Stimulated activated CD8-positive, alpha-beta memory T cell treated with anti-CD3 and anti-CD28 coated beads, Interleukin-4, amount 100 ng/mL, for 4 hours (primary cell): ENCODE data around the gene POLE.

Source experiments
- DNase-seq, 2 donors: peaks; one replicate each; pipeline ENCODE4 v3.0.0-alpha.2; 2020; ENCODE audit warnings: low read depth in 2 of 2, low spot score in 1 of 2

Gene POLE

GRCh38 chr12:132633398-132633797 is 53.7 kb downstream of the POLE start:
- no peak for DNase-seq

DNA sequence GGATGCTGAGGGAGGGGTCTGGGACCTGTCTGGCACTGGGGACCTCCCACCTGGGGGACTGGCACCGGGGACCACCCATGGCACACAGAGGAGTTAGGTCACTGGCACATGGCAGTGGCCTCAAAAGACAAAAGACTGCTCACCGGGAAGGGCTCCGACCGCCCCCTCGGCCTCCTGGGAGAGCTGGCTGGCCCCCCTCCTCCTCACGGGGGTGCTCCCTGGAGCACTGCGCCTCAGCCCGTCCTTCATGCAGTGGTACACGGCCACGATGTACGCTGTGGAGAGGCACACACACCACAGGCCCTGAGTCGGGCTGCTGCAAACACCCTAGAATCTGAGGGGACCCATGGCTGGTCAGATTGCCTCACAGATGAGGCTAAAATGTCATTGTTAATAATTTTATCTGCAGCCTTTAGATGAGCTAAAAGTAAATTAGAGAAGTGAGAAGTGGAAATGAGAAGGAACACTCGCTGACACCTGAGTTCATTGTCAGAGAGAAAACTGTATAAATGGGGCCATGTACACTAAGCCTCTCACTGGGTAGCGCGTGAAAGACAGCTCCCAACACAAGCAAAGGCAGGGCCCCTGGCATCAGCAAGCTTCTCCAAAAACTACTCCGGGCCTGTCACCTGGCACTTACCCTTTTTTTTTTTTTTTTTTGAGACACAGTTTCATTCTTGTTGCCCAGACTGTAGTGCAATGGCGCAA is 54.5 kb downstream of the POLE start:
- no peak for DNase-seq

GRCh38 chr12:132631666-132632065 is 55.5 kb downstream of the POLE start:
- DNase-seq, result no peak

DNA sequence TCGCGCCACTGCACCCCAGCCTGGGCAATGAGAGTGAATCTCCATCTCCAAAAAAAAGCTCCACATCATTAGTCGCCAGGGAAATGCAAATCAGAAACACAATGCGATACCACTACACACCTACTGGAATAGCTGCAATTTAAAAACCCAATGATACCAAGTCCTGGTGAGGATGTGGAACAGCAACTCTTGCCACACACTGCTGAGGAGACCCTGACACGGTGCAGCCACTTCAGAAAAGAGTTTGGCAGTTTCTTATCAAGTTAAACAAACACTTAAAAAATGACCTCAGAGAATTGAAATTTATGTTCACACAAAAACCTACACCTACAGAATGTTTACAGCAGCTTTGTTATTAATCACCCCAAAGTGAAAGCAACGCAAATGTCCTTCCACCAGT is 56.5 kb downstream of the POLE start:
- DNase-seq, result no peak

GRCh38 chr12:132629330-132629729 is 57.8 kb downstream of the POLE start:
- DNase-seq, result no peak

DNA sequence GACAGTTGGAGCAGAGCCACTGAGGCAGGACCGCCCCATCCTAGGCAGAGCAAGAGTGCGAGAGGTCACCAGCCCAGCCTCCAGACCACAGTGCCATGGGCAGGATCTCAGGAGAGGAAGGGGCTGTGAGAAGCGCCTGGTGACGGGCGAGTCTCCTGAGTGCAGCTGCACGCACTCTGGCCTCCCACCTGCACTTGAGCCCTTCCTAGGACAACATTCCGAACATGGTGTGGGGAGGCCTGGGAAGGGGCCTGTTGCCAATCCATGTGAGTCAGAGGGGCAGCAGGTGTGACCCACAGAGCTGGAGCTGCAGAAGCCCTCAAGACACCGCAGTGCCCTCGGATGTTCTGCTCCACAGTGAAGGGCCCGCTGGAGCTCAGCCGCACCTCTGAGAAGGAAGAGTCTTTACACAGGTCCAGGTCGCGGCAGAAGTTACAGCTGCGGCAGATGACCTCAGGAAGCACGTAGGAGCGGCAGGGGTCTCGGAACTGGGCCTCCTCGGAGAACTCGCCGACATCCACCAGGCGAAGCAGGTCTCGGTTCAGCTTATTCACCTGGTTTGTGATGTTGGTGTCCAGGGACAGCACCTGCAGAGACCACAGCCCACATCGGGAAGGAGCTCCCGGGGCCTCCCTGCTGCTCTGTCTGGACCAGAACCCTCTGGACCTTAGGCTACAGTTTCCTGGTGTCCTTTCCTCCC is 61.3 kb downstream of the POLE start:
- DNase-seq, result no peak

GRCh38 chr12:132624910-132625630 is 62.1 kb downstream of the POLE start:
- DNase-seq, result no peak

GRCh38 chr12:132624186-132624855 is 62.8 kb downstream of the POLE start:
- no peak for DNase-seq

DNA sequence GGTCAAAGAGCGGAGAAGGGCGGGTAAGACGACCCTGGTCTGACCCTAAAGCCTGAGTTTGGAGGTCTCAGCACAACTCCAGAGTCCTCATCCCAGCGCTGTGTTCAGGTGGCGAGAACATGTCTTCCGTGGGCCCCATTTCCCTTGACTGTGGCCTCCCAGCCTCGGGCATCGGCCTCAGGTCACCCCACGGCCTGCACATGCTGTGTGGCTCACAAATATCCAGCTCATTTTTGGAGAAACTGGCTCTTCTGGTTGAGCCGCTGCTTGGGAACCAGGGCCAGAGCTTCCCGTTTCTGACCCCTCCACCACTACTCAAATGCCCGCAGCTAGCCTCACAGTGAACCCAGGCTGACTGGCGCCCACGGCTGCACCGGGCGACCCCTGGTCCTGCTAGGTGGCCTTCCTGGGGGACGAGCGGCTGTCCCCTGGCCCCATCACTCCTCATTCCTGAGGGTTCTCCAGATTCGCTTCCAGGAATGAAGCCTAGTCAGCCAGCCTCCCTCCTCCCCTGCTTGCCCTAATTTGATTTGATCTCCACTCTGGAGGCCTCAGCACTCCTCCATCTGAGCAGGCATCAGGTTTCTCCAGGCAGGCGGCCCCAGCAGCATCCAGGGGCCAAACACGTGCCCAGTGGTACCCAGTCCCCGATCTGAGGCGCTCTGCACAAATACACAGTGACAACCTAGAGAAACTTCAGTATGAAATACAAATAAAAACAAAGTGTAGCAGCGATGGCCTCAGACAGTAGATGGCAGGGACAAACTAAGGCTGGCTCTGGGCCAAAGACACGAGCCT is 63.9 kb downstream of the POLE start:
- DNase-seq, result no peak

- DNase-seq, result no peak
Observed at GRCh38 chr12:132622437-132623071, 64.6 kb downstream of the POLE start.

- DNase-seq, result no peak
Observed at GRCh38 chr12:132621657-132622435, 65.3 kb downstream of the POLE start.

GRCh38 chr12:132620899-132621656 is 66.1 kb downstream of the POLE start:
- no peak for DNase-seq

DNA sequence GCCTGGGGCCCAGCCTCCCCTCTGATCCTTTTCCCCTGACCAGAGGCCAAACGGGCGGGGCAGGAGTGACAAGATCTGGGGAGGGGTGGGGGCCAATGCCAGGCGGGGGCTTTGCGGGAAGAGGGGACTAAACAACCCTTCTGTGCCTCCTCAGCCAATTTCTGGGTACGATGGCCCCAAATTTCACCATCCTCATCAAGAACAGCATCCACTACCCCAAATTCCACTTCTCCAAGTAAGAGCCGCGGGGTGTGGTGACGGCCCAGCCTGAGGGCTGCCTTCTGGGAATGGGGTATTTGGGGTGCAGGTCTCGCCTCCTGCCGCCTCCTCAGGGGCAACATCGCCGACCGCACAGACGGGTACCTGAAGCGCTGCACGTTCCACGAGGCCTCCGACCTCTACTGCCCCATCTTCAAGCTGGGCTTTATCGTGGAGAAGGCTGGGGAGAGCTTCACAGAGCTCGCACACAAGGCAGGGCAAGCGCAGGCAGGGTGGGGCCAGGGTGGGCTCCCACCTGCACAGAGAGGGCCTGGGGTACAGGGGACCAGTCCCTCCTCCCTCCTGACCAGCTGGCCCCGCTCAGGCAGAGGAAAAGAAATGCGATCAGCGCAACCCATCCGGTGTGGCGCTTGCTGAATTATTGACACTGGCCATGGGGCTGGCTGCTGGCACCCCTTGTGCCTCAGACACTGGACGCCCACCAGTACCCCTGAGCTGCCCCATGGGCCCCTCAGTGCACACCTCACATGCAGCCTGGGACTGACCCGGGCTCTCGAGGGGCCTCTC is 66.8 kb downstream of the POLE start:
- no peak for DNase-seq

- no peak for DNase-seq
Observed at GRCh38 chr12:132619386-132620112, 67.6 kb downstream of the POLE start.

DNA sequence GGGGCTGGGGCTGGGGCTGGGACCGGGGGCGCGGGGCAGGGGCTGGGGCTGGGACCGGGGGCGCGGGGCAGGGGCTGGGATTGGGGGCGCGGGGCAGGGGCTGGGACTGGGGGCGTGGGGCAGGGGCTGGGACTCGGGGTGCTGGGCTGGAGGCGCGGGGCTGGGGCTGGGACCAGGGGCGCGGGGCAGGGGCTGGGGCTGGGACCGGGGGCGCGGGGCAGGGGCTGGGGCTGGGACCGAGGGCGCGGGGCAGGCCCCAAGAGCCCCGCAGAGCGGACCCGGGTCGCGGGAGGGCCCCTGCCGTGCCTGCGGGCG is 68.1 kb downstream of the POLE start:
- no peak for DNase-seq

DNA sequence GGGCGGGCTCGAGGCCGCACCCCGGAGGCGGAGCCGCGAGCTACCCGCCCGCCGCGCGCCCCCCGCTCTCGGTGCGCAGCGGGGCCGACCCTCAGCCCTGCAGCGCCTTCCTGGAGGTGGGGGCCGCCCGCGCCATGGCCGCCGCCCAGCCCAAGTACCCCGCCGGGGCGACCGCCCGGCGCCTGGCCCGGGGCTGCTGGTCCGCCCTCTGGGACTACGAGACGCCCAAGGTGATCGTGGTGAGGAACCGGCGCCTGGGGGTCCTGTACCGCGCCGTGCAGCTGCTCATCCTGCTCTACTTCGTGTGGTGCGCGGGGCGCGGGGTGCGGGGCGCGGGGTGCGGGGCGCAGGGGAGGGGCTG is 68.5 kb downstream of the POLE start, which contains the start of gene P2RX2:
Gene P2RX2, plus strand, starts transcription at position 94 of the 361 bp plus-strand sequence. Its CDS starts 41 bp downstream, at position 135.
- DNase-seq, result no peak
